Measurements from ENCODE around the gene FUZ. TPM values are rescaled to one million over a fixed set of nuclear protein-coding genes. Genes with fewer than 3 reads are reported as not detected.

The FUZ gene
- total RNA-seq, 1 donor from 2014 or later, result 23.9 TPM

- DNase-seq (ENCODE audit: low read depth, low spot score), result no peak
Measured at GRCh38 chr19:49786376-49786820, 26.7 kb downstream of the FUZ start.

GRCh38 chr19:49782515-49782914 is 30.6 kb downstream of the FUZ start:
- DNase-seq (ENCODE audit: low read depth, low spot score), result no peak

GRCh38 chr19:49781394-49781793 is 31.7 kb downstream of the FUZ start:
- no peak for DNase-seq (ENCODE audit: low read depth, low spot score)

DNA sequence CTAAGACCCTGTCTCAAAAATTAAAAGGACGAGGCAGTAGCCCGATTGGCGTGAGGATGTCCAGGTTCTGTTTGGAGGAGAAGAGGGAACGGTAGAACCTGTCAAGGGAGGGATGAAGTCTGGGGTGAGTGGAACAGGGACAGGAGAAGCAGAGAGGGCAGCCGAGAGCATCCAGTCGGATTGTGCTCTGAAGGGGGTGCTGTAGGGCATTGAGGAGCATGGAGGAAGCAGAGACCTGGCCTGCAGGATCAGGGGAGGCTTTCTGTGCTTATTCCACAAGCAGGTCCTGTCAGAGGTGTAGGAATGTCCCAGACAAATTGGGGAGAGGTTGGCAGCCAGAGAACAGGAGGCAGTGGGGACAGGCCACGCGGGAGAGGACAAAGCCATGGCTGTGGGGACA is 32.2 kb downstream of the FUZ start:
- DNase-seq (ENCODE audit: low read depth, low spot score), result no peak

DNA sequence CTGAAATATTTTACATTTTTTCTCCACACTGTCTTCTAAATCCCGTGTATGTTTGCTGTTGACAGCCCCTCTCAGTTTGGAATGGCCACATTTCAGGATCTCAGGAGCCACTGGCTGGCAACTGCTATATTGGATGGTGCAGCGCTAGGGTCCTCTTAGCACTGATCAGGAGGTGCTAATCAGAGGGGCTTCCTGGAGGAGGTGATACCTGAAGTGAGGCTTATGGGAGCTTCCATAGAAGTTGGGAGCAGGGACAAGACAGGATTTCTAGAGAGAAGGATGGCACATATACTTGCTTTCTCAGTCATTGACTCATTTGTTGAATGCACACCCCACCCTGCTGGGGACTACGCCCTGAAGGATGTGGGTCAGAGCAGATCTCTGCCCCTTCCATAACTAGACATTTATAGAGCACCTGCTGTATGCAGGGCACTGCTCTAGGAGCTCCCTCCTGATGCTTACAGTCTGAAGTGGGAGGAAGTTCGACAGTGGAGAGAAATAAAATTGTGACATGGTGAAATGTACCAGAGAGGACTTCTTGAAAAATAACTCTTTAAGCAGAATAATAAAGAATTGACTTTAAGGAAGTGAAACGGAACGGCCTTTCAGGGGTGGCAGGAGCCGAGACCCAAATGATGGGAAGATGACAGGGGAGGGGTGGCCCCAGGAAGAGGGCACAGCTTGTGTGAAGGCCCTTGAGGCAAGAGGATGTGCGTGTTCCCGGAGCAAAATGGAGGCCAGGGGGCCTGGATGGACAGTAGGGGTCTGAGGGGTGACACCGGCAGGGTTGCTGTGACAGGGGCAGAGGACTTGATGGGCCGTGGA is 33.1 kb downstream of the FUZ start:
- DNase-seq (ENCODE audit: low read depth, low spot score), result no peak

DNA sequence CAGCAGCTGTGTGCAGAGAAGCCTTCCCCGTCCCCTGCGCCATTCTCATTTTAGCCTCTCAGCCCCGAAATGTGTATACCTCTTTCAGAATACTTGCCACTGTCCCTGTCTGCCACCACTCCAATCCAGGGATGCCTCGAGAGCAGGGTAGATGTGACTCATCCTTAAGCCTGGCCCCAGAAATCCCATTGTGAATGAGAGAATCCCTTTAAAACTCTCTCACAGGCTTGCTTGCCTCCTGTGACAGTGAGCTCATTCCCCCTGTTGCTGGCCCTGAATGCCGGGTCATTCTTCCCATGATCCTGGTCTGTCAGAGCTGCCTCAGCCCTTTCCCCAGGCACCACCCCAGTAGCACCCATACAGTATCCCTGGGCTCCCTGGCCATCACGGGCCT is 36.7 kb downstream of the FUZ start:
- DNase-seq (ENCODE audit: low read depth, low spot score), result no peak

DNA sequence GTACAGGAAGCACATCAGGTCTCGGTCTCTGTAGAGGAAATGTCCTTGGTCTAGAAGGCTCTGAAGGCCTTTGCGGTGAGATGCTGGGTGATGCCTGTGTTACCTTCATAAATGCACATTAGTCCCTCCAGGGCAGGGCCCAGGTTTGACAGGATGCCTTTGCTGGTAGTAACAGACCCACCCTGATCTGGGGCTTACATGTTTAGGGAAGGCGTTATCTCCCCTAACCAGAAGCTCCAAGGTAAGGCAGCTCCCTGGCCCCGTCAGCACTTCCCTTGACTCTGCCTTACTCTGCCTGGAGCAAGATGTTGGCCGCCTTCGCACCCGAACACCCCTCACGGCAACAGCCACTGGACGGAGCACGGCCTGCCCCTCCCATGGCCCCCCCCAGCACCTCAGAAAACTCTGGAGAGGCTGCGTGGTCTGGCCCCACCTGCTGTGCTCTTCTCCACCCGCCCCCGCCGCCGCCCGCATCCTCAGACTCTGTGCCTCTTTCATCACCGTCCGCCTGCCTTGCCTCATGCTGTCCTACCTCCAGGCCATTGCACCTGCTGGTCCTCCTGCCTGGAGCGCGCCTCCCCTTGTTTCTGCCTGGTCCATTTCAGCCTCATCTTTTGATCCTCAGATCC is 37.2 kb downstream of the FUZ start:
- DNase-seq (ENCODE audit: low read depth, low spot score), result no peak

DNA sequence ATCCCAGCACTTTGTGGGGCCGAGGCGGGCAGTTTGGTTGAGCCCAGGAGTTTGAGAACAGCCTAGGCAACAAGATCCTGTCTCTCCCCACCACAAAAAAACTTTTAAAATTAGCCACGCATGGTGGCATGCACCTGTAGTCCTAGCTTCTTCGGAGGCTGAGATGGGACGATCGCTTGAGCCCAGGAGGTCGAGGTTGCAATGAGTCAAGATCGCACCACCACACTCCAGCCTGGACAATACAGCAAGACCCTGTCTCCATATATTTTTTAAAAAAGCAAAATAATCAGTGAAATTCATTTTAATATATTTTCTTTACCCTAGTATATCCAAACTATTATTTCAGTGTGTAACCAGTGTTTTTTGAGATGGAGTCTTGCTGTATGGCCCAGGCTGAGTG is 38.1 kb downstream of the FUZ start:
- DNase-seq (ENCODE audit: low read depth, low spot score), result no peak

- no peak for DNase-seq (ENCODE audit: low read depth, low spot score)
Measured at GRCh38 chr19:49773663-49774350, 39.3 kb downstream of the FUZ start.

DNA sequence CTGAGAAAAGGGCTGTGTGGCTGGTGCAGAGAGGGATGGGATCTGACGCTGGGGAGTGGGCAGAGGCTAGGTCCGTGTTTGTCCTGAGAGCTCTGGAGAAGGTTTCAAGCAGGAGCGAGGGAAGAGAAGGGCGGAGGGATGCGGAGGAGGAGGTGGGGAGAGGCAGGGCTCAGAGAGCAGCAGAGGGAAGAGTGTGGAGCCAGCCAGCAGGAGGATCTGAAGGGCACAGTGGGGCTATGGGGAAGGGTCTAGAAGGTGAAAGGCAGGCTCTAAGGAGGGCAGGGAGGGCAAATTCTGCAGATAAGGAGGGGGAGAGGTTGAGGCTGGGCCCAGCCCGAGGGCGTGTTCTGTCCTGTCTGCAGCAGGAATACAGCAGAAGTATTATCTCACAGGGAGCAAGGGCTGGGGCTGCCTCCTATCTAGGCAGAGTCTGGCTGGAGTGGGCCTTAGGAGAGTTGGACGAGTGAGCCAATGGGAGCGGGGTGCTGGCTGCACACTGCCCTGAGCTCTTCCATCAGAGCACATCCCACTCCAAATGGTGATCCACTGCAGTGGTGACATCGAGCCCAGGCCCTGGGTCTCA is 40.2 kb downstream of the FUZ start:
- no peak for DNase-seq (ENCODE audit: low read depth, low spot score)

- DNase-seq (ENCODE audit: low read depth, low spot score), result no peak
Measured at GRCh38 chr19:49771674-49772139, 41.4 kb downstream of the FUZ start.

GRCh38 chr19:49770529-49770928 is 42.6 kb downstream of the FUZ start:
- no peak for DNase-seq (ENCODE audit: low read depth, low spot score)

- no peak for DNase-seq (ENCODE audit: low read depth, low spot score)
Measured at GRCh38 chr19:49767967-49768581, 45.0 kb downstream of the FUZ start.

GRCh38 chr19:49767381-49767780 is 45.7 kb downstream of the FUZ start:
- DNase-seq (ENCODE audit: low read depth, low spot score), result no peak

DNA sequence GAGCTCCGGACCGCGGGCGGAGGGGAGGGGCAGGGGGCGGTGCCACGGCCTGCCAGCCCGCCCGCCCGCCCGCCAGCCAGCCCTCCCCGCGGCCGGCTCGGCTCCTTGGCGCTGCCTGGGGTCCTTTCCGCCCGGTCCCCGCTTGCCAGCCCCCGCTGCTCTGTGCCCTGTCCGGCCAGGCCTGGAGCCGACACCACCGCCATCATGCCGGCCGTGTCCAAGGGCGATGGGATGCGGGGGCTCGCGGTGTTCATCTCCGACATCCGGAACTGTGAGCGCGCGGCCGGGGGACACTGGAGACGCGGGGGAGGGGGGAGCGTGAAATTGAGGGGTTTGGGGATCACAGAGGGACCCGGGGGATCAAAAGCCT is 46.2 kb downstream of the FUZ start, which contains the start of gene AP2A1:
Gene AP2A1, plus strand, starts transcription at position 72 of the 370 bp plus-strand sequence. Its CDS starts 133 bp downstream, at position 205.
- DNase-seq (ENCODE audit: low read depth, low spot score), result no peak

DNA sequence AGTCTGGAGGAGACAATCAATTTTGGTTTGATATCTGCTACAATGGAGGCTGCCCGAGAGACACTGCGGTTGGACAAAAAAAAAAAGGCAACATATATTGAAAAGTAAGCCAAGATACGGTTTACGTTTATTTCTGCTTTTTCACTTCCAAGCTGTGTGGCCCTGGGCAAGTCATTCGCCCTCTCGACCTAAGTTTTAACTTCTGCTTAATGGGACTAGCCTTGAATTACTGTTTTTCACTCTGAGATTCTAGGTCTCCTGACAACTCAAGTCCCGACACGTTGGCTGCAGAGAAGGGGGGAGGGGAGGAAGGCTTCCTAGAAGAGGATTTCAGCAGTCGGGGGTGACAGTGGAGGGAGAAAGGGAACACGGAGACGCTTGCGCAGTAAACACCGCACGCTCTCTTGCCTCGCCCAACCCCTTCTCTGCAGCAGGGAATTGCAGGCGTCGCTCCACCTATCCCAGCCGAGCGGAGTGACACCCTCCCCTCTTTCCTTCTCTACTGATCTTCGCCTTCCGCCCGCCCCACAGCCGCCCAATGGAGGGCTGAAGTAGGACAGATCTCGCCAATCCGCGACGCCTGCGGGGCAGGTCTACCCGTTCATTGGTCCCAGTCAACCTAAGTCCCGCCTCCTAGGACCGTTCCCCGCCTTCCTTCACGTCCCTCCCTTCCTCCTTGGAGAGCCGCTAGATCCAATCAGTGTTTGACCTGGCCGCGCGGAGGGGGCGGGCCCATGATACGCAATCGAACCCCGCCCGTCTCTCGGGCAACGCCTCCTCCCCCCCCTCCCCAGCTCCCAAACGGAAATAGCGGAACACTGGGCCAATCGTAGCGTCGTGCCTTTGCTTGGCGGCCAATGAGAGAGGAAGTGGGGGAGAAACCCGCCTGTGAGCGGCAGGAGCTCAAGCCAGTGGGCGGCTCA is 46.8 kb downstream of the FUZ start:
- DNase-seq (ENCODE audit: low read depth, low spot score), result peak; percentile 100

DNA sequence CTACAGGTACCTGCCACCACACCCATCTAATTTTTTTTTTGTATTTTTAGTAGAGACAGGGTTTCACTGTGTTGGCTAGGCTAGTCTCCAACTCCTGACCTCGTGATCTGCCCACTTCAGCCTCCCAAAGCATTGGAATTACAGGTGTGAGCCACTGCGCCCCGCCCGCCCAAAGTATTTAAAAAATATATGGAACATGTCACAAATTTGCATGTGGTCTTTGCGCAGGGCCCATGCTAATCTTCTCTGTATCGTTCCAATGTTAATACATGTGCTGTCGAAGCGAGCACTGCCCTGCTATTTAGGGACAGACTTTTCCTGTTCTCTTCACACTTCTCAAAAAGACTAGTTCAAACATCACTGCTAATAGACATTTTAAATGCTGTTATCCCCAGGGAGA is 48.8 kb downstream of the FUZ start:
- no peak for DNase-seq (ENCODE audit: low read depth, low spot score)

GRCh38 chr19:49763230-49763629 is 49.9 kb downstream of the FUZ start, which contains the start of gene TSKS:
Gene TSKS, minus strand, starts transcription at chr19:49763306. Its CDS starts 59 bp downstream, at chr19:49763247.
- DNase-seq (ENCODE audit: low read depth, low spot score), result no peak

- DNase-seq (ENCODE audit: low read depth, low spot score), result no peak
Measured at GRCh38 chr19:49761625-49762311, 51.3 kb downstream of the FUZ start.

GRCh38 chr19:49761249-49761624 is 51.9 kb downstream of the FUZ start:
- DNase-seq (ENCODE audit: low read depth, low spot score), result no peak

Measured in pulmonary artery endothelial cell (primary cell).